Amygdala (tissue), 56 donors: Measurements from ENCODE around the gene EPX.
A peak's percentile ranks its signal among the peaks of the same experiment; 100 is the strongest.
"Not testable (repeated sequence)": the region's sequence is repeated elsewhere in the genome, so short reads cannot be mapped to it uniquely, and the experiment has no call there.

Source experiments
- DNase-seq, 56 donors: peaks; one replicate each; lab custom pipeline; 2025; lab: John Stamatoyannopoulos, UW

The EPX gene

GRCh38 chr17:58192612-58193011 is at the start of gene EPX:
TSS of gene EPX (plus strand) at chr17:58192726. CDS start at chr17:58192847, 121 bp downstream.
- DNase-seq = no peak

- DNase-seq = not testable (repeated sequence)
These were observed 49.2 kb upstream of the EPX start for GRCh38 chr17:58143335-58143734.

GRCh38 chr17:58144801-58145200 is 47.7 kb upstream of the EPX start:
- no peak for DNase-seq

- no peak for DNase-seq
These were observed 44.5 kb upstream of the EPX start, which contains the start of gene OR4D1 for GRCh38 chr17:58147930-58148434. TSS of gene OR4D1 (plus strand) at chr17:58148384. CDS start at chr17:58155154, 6,770 bp downstream.

- peak in 1 of 56 donors; percentile 0 for DNase-seq
These were observed 43.9 kb upstream of the EPX start for GRCh38 chr17:58148609-58149008.

GRCh38 chr17:58150394-58150793 is 42.1 kb upstream of the EPX start:
- no peak for DNase-seq

GRCh38 chr17:58153046-58153445 is 39.5 kb upstream of the EPX start:
- DNase-seq = no peak

- DNase-seq = no peak
These were observed 38.9 kb upstream of the EPX start for GRCh38 chr17:58153671-58154070.

GRCh38 chr17:58156839-58157803 is 35.4 kb upstream of the EPX start:
- peak in 19 of 56 donors; percentile 0 to 34 (median 13) for DNase-seq

GRCh38 chr17:58158181-58158580 is 34.3 kb upstream of the EPX start:
- DNase-seq = no peak

GRCh38 chr17:58161566-58161965 is 31.0 kb upstream of the EPX start:
- no peak for DNase-seq

- DNase-seq = no peak
These were observed 26.5 kb upstream of the EPX start for GRCh38 chr17:58165981-58166380.

- no peak for DNase-seq
These were observed 25.8 kb upstream of the EPX start, which contains the start of gene OR4D2 for GRCh38 chr17:58166682-58167081. TSS of gene OR4D2 (plus strand) at chr17:58166982. CDS start at chr17:58169656, 2,674 bp downstream.

GRCh38 chr17:58170622-58171021 is 21.9 kb upstream of the EPX start:
- DNase-seq = no peak

GRCh38 chr17:58172369-58173071 is 20.0 kb upstream of the EPX start:
- no peak for DNase-seq

GRCh38 chr17:58174871-58175270 is 17.7 kb upstream of the EPX start:
- no peak for DNase-seq

- no peak for DNase-seq
These were observed 16.3 kb upstream of the EPX start for GRCh38 chr17:58176200-58176599.

GRCh38 chr17:58181796-58182195 is 10.7 kb upstream of the EPX start:
- no peak for DNase-seq

- no peak for DNase-seq
These were observed 9.0 kb upstream of the EPX start for GRCh38 chr17:58183514-58183913.

- no peak for DNase-seq
These were observed 8.1 kb upstream of the EPX start for GRCh38 chr17:58184308-58184985.
